Kidney epithelial cell (primary cell): ENCODE data around the gene CFAP58. TPM values are rescaled to one million over a fixed set of nuclear protein-coding genes. Genes with fewer than 3 reads are reported as not detected.

Experiments
- DNase-seq: peaks from one replicate; pipeline ENCODE4 v3.0.0-alpha.2; 2010; ENCODE audit warnings: low read depth
- H3K27me3 ChIP-seq: 2 replicates; pipeline ENCODE4 v1.6.0; 2011; ENCODE audit warnings: low read length; ENCODE audit not compliant: control insufficient read depth, insufficient read depth
- H3K36me3 ChIP-seq: 2 replicates; pipeline ENCODE4 v1.5.1; 2011; ENCODE audit warnings: low read length; ENCODE audit not compliant: control insufficient read depth, insufficient read depth
- H3K4me3 ChIP-seq: 2 replicates; pipeline ENCODE4 v1.5.1; 2011; ENCODE audit warnings: low read depth, mild to moderate bottlenecking, control low read depth, low read length
- CTCF ChIP-seq: IDR thresholded peaks from 2 replicates; pipeline ENCODE4 v1.5.1; 2011; ENCODE audit warnings: mild to moderate bottlenecking, moderate library complexity, low read length, control low read depth, inconsistent platforms; ENCODE audit not compliant: insufficient read depth, poor library complexity, severe bottlenecking
- total RNA-seq: library from RNA; depleted of rRNA; stranded (reverse); fragments of >200 nt; gene quantifications from 2 replicates; pipeline ENCODE4 v1.2.3, GENCODE V29; 2015

CFAP58 gene
- total RNA-seq, 1 donor from 2014 or later: 0.75 TPM

DNA sequence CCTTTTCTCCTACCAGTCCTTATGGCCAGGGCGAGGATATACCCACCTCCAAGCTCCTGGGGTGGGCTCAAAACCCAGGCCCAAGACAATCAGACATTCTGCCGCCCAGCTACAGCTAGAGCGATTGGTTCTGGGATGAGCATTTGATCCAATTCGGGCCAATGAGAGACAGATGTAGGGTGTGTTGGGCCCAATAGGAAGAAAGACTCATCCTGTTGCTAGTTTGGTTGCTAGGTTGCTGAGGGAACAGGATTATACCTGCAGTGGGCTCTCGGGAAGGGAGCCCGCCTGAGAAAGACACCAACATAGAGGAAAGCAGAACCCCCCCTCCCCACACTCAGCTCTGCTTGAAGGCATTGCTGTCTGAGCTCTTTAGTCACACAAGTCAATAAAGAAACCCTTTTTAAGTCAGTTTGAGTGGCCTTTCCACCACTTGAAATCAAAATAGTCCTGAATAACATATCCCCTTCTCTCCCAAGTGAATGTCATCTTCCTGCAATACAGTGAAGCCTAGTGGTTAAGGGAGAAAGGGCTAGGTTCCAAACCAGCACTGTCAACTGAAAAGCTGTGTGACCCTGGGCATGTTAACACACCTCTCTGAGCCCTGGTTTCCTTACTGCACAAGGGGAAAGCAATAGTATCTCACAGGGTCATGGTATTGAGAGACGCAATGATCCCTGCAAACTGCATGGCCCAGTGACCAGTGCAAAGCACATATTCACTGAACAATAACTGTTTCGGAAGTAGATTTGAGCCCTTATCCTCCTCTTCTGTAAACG lies 37.1 kb upstream of the CFAP58 start:
- no peak overlapping the region for H3K4me3 ChIP-seq
- H3K36me3 ChIP-seq: no peaks in the 10 kb centered on the region
- no peaks in the 10 kb centered on the region for H3K27me3 ChIP-seq
- no peak for DNase-seq
- TF ChIP-seq CTCF: no peak

GRCh38 chr10:104317269-104317710 lies 36.3 kb upstream of the CFAP58 start:
- no peaks in the 10 kb centered on the region for H3K27me3 ChIP-seq
- TF ChIP-seq CTCF: no peak
- no peak overlapping the region for H3K4me3 ChIP-seq
- DNase-seq: no peak
- H3K36me3 ChIP-seq: no peaks in the 10 kb centered on the region

DNA sequence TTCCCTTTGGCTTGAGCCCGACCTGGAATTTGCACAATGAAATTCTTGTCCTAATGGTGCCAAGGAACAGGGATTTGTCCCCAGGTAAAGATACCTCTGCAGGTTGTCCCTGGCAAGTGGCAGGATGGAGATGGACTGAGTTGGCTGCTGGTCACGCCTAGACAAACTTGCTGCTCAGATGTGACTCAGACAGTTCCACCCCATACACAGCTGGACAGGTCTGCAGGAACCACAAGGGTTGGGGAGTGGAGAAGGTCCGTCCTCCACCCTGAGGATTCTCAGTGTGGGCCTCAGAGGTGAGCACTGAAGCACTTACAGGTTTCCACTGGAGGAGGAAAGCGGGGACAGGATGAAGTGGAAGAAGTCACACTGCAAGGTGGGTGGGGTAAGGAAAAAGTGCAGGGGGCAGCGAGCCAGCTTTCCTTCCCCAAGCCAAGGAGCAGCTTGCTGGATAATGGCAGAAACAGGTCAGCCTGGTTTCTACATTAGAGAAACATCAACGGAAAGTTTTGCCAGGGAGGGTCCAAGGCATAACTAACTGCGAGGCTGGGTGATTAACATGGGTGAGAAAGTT lies 35.8 kb upstream of the CFAP58 start:
- TF ChIP-seq CTCF: no peak
- no peak for DNase-seq
- Histone ChIP-seq H3K36me3 (no peaks in the 10 kb centered on the region), H3K4me3 (no peak overlapping the region), H3K27me3 (no peaks in the 10 kb centered on the region)

- DNase-seq: no peak
- no peaks in the 10 kb centered on the region for H3K27me3 ChIP-seq
Observed at GRCh38 chr10:104318326-104318725, 35.3 kb upstream of the CFAP58 start.

DNA sequence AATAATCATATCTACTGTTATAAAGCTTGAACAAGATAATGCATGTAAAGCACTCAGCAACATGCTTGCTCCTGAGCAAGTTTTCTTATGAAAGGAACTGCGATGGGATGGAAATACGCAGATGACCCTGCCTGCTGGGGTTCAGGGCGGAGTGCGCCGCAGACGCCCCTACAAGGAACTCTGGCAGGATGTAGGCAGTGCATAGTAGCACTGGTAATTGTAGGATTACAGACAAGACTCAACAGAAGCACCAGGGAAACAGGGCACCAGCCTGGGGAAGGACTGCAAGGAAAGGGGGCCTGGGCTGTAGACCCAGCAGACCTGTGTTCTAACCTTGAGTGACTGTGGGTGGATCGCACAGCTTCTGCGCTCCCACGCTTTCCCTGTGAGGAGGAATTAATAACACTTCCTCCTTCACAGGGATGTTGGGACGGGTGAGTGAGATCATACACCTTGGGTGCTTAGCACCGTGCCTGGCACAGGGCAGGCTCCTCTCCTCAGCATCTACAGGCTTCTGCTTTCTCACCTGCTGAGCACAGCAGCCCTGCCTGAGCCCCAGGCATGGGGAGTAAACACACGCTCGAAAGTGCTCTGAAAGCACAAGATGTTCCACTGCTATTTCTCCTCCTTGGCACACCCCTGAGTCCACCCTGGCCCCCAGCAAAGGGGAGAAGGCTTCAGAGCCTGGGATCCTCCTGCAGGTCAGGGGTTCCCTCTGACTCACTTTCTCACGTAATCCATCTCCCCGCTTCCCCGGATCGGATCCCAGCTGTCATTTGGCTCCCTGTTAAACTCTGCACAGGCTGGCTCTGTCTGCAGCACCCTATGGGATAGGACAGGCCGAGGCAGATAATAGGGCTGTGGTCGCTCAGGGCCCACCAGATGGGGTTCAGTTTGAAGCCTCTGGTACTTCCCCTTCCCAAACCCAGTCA lies 34.6 kb upstream of the CFAP58 start:
- DNase-seq: no peak
- no peak overlapping the region for H3K4me3 ChIP-seq
- H3K27me3 ChIP-seq: no peaks in the 10 kb centered on the region
- H3K36me3 ChIP-seq: no peaks in the 10 kb centered on the region
- no peak for TF ChIP-seq CTCF

More at GRCh38 chr10:104318326-104318725, 35.3 kb upstream of the CFAP58 start:
- TF ChIP-seq CTCF: no peak
- Histone ChIP-seq H3K4me3 (no peak overlapping the region), H3K36me3 (no peaks in the 10 kb centered on the region)
